Esophagus muscularis mucosa (tissue), 4 donors: ENCODE data around the gene RRAGC. TPM values are rescaled to one million over a fixed set of nuclear protein-coding genes. Genes with fewer than 3 reads are reported as not detected.

Experiments
- DNase-seq: peaks from one replicate; pipeline ENCODE4 v3.0.0-alpha.2; 2017; ENCODE audit errors: extremely low spot score
- H3K27ac ChIP-seq, 4 donors: fragments of 200-600 bp; sonication (generic); replicated peaks in 1 of 4; 1 replicate in 3 of 4; 2 replicates in 1 of 4; pipeline ENCODE4 v1.5.1; 2016 to 2019; ENCODE audit warnings: mild to moderate bottlenecking in 1 of 4
- H3K27me3 ChIP-seq, 4 donors: fragments of 200-600 bp; sonication (generic); one replicate each; pipeline versions ENCODE4 v1.5.1 to v1.6.0; 2016 to 2019
- H3K36me3 ChIP-seq, 4 donors: fragments of 200-600 bp; sonication (generic); one replicate each; pipeline ENCODE4 v1.5.1; 2016 to 2019
- H3K4me1 ChIP-seq, 4 donors: fragments of 200-600 bp; sonication (generic); one replicate each; pipeline ENCODE4 v1.5.1; 2016 to 2019
- H3K4me3 ChIP-seq, 4 donors: fragments of 200-600 bp; sonication (generic); 1 replicate in 2 of 4; 2 replicates in 2 of 4; pipeline ENCODE4 v1.5.1; 2016 to 2019; ENCODE audit warnings: mild to moderate bottlenecking in 4 of 4, moderate library complexity in 1 of 4
- H3K9me3 ChIP-seq, 4 donors: fragments of 200-600 bp; sonication (generic); 1 replicate in 3 of 4; 2 replicates in 1 of 4; pipeline ENCODE4 v1.5.1; 2016 to 2019
- CTCF ChIP-seq, 3 experiments: fragments of 200-600 bp in 2 of 3; fragments of 450-650 bp in 1 of 3; sonication (generic) in 2 of 3; IDR thresholded peaks; one replicate each; pipeline ENCODE4 v1.5.1; 2017 to 2019; ENCODE audit warnings: antibody characterized with exemption in 3 of 3, mild to moderate bottlenecking in 2 of 3, moderate library complexity in 1 of 3
- EP300 ChIP-seq: sonication (generic); formaldehyde crosslinking; IDR thresholded peaks from one replicate; pipeline ENCODE4 v1.6.1; 2017; ENCODE audit warnings: antibody characterized with exemption
- POLR2A ChIP-seq: fragments of 450-650 bp; IDR thresholded peaks from one replicate; pipeline ENCODE4 v1.6.1; 2017; ENCODE audit warnings: antibody characterized with exemption, moderate library complexity, mild to moderate bottlenecking, low read depth
- POLR2AphosphoS5 ChIP-seq, 2 donors: sonication (generic); formaldehyde crosslinking; IDR thresholded peaks; one replicate each; pipeline ENCODE4 v1.6.1; 2017; ENCODE audit warnings: antibody characterized with exemption in 2 of 2
- WGBS: methylation state at CpG from one replicate; pipeline ENCODE4 v1.1.5; 2018; 5-methylcytosine and 5-hydroxymethylcytosine counted together
- intact Hi-C: fragments of 100-400 bp; cut with DNase I; formaldehyde crosslinking; loops from one replicate; pipeline ENCODE4 v1.15.1; 2023
- total RNA-seq, 4 donors: library from RNA; depleted of rRNA; stranded (reverse); fragments of >200 nt; gene quantifications; one replicate each; pipeline versions ENCODE4 v1.1.0 to v1.2.1, GENCODE V29; 2016

Gene RRAGC
- total RNA-seq, 4 donors from 2014 or later, result 18.3 to 26.3 (median 22.4) TPM

- intact Hi-C loops, result loop anchor here (2.0 to 10.0 kb wide), 2 partner anchors 14 to 212 kb away; partner anchors contain the start of gene RRAGC
- under 1% methylated on average over 7 of the region's 69 CpGs for WGBS
- TF ChIP-seq CTCF (IDR thresholded peaks at IDR 0.05) (peak; percentile 4 to 30 (median 16)), POLR2A (no peak), POLR2AphosphoS5 (IDR thresholded peaks at IDR 0.05) (peak; percentile 73 to 92)
- H3K4me1 ChIP-seq, result peaks cover 18 to 25% (median 19%) of the 10 kb centered on the region in 4 donors
- H3K36me3 ChIP-seq, result no peaks in the 10 kb centered on the region
- H3K27me3 ChIP-seq, result no peaks in the 10 kb centered on the region
- H3K9me3 ChIP-seq, result no peaks in the 10 kb centered on the region
- DNase-seq, result peak; percentile 98
- H3K4me3 ChIP-seq, result peak within 1 kb of the TSS; percentile 62 to 92 (median 86)
- H3K27ac ChIP-seq, result peak within 1 kb of the TSS; percentile 68 to 83 (median 76)
These were observed 13.7 kb upstream of the RRAGC start, which contains the start of gene MYCBP for GRCh38 chr1:38873027-38873969. TSS of gene MYCBP (minus strand) at chr1:38873348. CDS start at chr1:38873305, 43 bp downstream.

- intact Hi-C loops, result loop anchor here (2.0 to 10.0 kb wide), 2 partner anchors 14 to 212 kb away; partner anchors contain the start of gene RRAGC
- WGBS, result 17% methylated on average over 8 of the region's 25 CpGs
- peaks cover 18 to 25% (median 19%) of the 10 kb centered on the region in 4 donors for H3K4me1 ChIP-seq
- H3K27me3 ChIP-seq, result no peaks in the 10 kb centered on the region
- H3K9me3 ChIP-seq, result no peaks in the 10 kb centered on the region
- peak overlapping the region; percentile 68 to 83 (median 76) for H3K27ac ChIP-seq
- H3K36me3 ChIP-seq, result no peaks in the 10 kb centered on the region
- TF ChIP-seq POLR2AphosphoS5 (IDR thresholded peaks at IDR 0.05) (no peak), POLR2A (no peak), EP300 (no peak), CTCF (IDR thresholded peaks at IDR 0.05) (no peak)
- DNase-seq, result no peak
- H3K4me3 ChIP-seq, result peak overlapping the region; percentile 62 to 92 (median 86)
These were observed 12.9 kb upstream of the RRAGC start for GRCh38 chr1:38872401-38873026.

GRCh38 chr1:38870996-38871395 is 11.4 kb upstream of the RRAGC start:
- Histone ChIP-seq H3K4me1 (peaks cover 18 to 25% (median 19%) of the 10 kb centered on the region in 4 donors), H3K27ac (no peak overlapping the region), H3K36me3 (peaks cover 0 to 12% (median 9%) of the 10 kb centered on the region in 4 donors), H3K27me3 (no peaks in the 10 kb centered on the region), H3K9me3 (no peaks in the 10 kb centered on the region), H3K4me3 (no peak overlapping the region)
- 97% methylated on average over 8 of the region's 8 CpGs for WGBS
- DNase-seq, result no peak
- TF ChIP-seq POLR2AphosphoS5 (IDR thresholded peaks at IDR 0.05) (no peak), EP300 (no peak), POLR2A (no peak), CTCF (IDR thresholded peaks at IDR 0.05) (no peak)
- intact Hi-C loops, result loop anchor here (10.0 kb wide), 1 partner anchor 214 kb away; no protein-coding TSS in a partner anchor

GRCh38 chr1:38867208-38867607 is 7.6 kb upstream of the RRAGC start:
- WGBS, result 93% methylated on average over 8 of the region's 8 CpGs
- H3K4me1 ChIP-seq, result peaks cover 4 to 28% (median 19%) of the 10 kb centered on the region in 4 donors
- H3K36me3 ChIP-seq, result peaks cover 0 to 28% (median 9%) of the 10 kb centered on the region in 4 donors
- DNase-seq, result no peak
- H3K9me3 ChIP-seq, result no peaks in the 10 kb centered on the region
- TF ChIP-seq POLR2AphosphoS5 (IDR thresholded peaks at IDR 0.05) (no peak), POLR2A (no peak), CTCF (IDR thresholded peaks at IDR 0.05) (no peak), EP300 (no peak)
- intact Hi-C loops, result no loop called here
- no peaks in the 10 kb centered on the region for H3K27me3 ChIP-seq
- H3K4me3 ChIP-seq, result no peak overlapping the region
- no peak overlapping the region for H3K27ac ChIP-seq
